Activated CD4-positive, alpha-beta T cell treated with anti-CD3 and anti-CD28 coated beads, Interleukin-2, amount 10 ng/mL, durations not matched to agents 7 days and 5 days (primary cell): ENCODE data around the gene AXL. TPM values are rescaled to one million over a fixed set of nuclear protein-coding genes. Genes with fewer than 3 reads are reported as not detected.
"Not testable (repeated sequence)": the region's sequence is repeated elsewhere in the genome, so short reads cannot be mapped to it uniquely, and the experiment has no call there.

Source experiments
- CTCF ChIA-PET: fragments of 350-600 bp; sonication (Branson Sonifier 250); formaldehyde crosslinking; loops from one replicate; lab custom pipeline; 2021; ENCODE audit warnings: antibody characterized with exemption; lab: Charles Lee
- POLR2A ChIA-PET: fragments of 350-600 bp; sonication (Branson Sonifier 250); formaldehyde crosslinking; loops from one replicate; lab custom pipeline; 2021; ENCODE audit warnings: antibody characterized with exemption; lab: Charles Lee
- DNase-seq: peaks from one replicate; pipeline ENCODE4 v3.0.0-alpha.2; 2020
- H3K27ac Mint-ChIP-seq: one replicate; pipeline ENCODE4 v1.8.0; 2021; ENCODE audit warnings: mild to moderate bottlenecking, moderate library complexity, mixed read lengths
- H3K27me3 Mint-ChIP-seq: one replicate; pipeline ENCODE4 v1.8.0; 2021; ENCODE audit warnings: mixed read lengths
- H3K36me3 Mint-ChIP-seq: one replicate; pipeline ENCODE4 v1.8.0; 2021; ENCODE audit warnings: low read depth, mixed read lengths
- H3K4me1 Mint-ChIP-seq: one replicate; pipeline ENCODE4 v1.8.0; 2021; ENCODE audit warnings: mixed read lengths
- H3K4me3 Mint-ChIP-seq: one replicate; pipeline ENCODE4 v1.8.0; 2021; ENCODE audit warnings: mild to moderate bottlenecking, moderate library complexity, mixed read lengths
- H3K9me3 Mint-ChIP-seq: one replicate; pipeline ENCODE4 v1.8.0; 2021; ENCODE audit warnings: mixed read lengths
- total RNA-seq, 2 experiments: library from RNA; stranded (reverse); gene quantifications; one replicate each; pipeline ENCODE4 v1.2.3, GENCODE V29; 2021

Gene AXL
- total RNA-seq, 2 experiments from 2014 or later: 0.06 to 0.20 TPM

GRCh38 chr19:41229338-41229737 lies 10.3 kb downstream of the AXL start:
- H3K4me1 Mint-ChIP-seq: peaks cover 16% of the 10 kb centered on the region

GRCh38 chr19:41230067-41230857 lies 11.2 kb downstream of the AXL start:
- Mint-ChIP-seq H3K27ac (no peak overlapping the region), H3K4me1 (peaks cover 16% of the 10 kb centered on the region)
- CTCF ChIA-PET: no interaction called here

More at GRCh38 chr19:41229338-41229737, 10.3 kb downstream of the AXL start:
- H3K9me3 Mint-ChIP-seq, DNase-seq, POLR2A ChIA-PET, H3K36me3 Mint-ChIP-seq, H3K27ac Mint-ChIP-seq, H3K4me3 Mint-ChIP-seq, H3K27me3 Mint-ChIP-seq: not testable (repeated sequence)
- CTCF ChIA-PET: interaction anchor here (0.8 kb wide), 1 partner anchor 134 kb away, joined by 3 read pairs; the partner anchor contains the start of gene B9D2

DNA sequence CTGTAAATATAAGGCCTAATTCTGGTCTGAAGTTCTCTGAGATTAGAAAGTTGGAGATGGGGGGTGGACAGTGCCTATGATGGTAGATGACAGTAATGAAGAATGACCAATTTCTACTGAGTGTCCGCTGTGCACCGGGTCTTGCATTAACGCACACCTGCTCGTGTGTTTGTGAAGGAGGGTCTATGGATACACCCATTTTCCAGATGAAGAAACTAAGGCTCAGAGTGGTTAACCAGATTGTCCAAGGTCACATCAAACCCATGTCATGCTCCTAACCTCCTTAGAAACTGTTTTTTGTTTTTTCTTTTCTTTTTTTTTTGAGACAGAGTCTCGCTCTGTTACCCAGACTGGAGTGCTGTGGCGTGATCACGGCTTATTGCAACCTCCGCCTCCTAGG lies 13.7 kb downstream of the AXL start:
- POLR2A ChIA-PET: no interaction called here
- Mint-ChIP-seq H3K27me3 (no peaks in the 10 kb centered on the region), H3K4me1 (peaks cover 2% of the 10 kb centered on the region), H3K36me3 (no peaks in the 10 kb centered on the region), H3K27ac (no peak overlapping the region), H3K4me3 (no peak overlapping the region), H3K9me3 (no peaks in the 10 kb centered on the region)
- CTCF ChIA-PET: interaction anchor here (1.0 kb wide), 1 partner anchor 28 kb away, joined by 5 read pairs; no protein-coding TSS in a partner anchor
- DNase-seq: no peak

More at GRCh38 chr19:41230067-41230857, 11.2 kb downstream of the AXL start:
- H3K9me3 Mint-ChIP-seq: no peaks in the 10 kb centered on the region
- no peak for DNase-seq
- POLR2A ChIA-PET: no interaction called here
- H3K27me3 Mint-ChIP-seq: peaks cover 5% of the 10 kb centered on the region
- no peaks in the 10 kb centered on the region for H3K36me3 Mint-ChIP-seq
- no peak overlapping the region for H3K4me3 Mint-ChIP-seq

DNA sequence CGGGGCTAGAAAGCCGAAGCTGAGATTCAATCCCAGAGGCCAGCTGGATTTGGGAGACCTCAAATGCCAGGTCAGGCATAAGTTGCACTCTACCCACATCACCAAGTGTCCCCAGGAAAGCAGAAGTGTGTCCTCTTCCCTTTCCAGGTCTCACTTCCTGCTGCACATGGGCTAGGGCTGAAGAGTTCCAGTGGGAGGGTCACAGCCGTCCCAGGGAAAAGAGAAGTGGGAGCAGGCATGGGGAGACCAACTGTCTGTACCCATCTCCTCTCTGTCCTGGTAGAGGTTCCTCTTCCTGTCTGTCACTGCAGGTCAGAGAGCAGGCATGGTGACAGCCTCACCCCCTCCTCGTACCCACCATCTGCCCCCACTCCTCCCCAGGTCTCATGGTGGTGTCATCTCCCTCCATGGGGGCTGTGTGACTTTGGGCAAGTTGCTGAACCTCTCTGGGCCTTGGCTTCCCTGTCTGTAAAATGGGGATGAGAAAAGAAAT lies 14.8 kb downstream of the AXL start:
- H3K27ac Mint-ChIP-seq: no peak overlapping the region
- no peaks in the 10 kb centered on the region for H3K4me1 Mint-ChIP-seq
- CTCF ChIA-PET: no interaction called here
- H3K4me3 Mint-ChIP-seq: no peak overlapping the region
- POLR2A ChIA-PET: no interaction called here
- H3K9me3 Mint-ChIP-seq: no peaks in the 10 kb centered on the region
- no peaks in the 10 kb centered on the region for H3K27me3 Mint-ChIP-seq
- no peaks in the 10 kb centered on the region for H3K36me3 Mint-ChIP-seq
- no peak for DNase-seq

GRCh38 chr19:41234512-41235168 lies 15.6 kb downstream of the AXL start:
- Mint-ChIP-seq H3K36me3 (no peaks in the 10 kb centered on the region), H3K9me3 (no peaks in the 10 kb centered on the region), H3K4me1 (no peaks in the 10 kb centered on the region), H3K27ac (no peak overlapping the region), H3K27me3 (no peaks in the 10 kb centered on the region), H3K4me3 (no peak overlapping the region)
- DNase-seq: no peak
- ChIA-PET CTCF (interaction anchor here (1.7 kb wide), 1 partner anchor 29 kb away, joined by 7 read pairs; the partner anchor contains the start of gene HNRNPUL1), POLR2A (no interaction called here)

DNA sequence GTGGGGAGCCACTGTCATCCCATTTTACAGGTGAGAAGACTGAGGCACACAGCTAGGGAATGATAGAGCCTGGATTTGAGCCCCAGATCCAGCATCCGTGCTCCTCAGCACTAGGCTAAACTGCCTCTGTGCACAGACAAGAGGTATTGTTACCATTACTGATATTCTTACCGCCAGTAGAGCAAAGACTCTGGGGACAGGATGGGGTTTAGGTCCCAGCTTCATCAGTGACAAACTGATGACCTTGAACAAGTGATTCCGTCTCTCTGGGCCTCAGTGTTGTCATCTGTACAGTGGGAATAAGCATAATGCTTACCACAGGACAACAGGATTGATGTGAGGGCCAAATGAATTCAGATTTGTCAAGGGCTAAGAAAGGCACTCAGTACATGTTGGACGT lies 16.5 kb downstream of the AXL start:
- POLR2A ChIA-PET: no interaction called here
- Mint-ChIP-seq H3K27ac (no peak overlapping the region), H3K4me3 (no peak overlapping the region)

GRCh38 chr19:41238244-41238643 lies 19.2 kb downstream of the AXL start:
- no peak for DNase-seq
- Mint-ChIP-seq H3K4me3 (no peak overlapping the region), H3K9me3 (no peaks in the 10 kb centered on the region), H3K36me3 (no peaks in the 10 kb centered on the region), H3K27me3 (no peaks in the 10 kb centered on the region), H3K4me1 (no peaks in the 10 kb centered on the region), H3K27ac (no peak overlapping the region)
- ChIA-PET POLR2A (no interaction called here), CTCF (no interaction called here)

More for the DNA sequence above, 16.5 kb downstream of the AXL start:
- H3K36me3 Mint-ChIP-seq: no peaks in the 10 kb centered on the region
- H3K4me1 Mint-ChIP-seq: no peaks in the 10 kb centered on the region
- CTCF ChIA-PET: interaction anchor here (1.7 kb wide), 1 partner anchor 28 kb away, joined by 7 read pairs; the partner anchor contains the start of gene HNRNPUL1
- H3K9me3 Mint-ChIP-seq: no peaks in the 10 kb centered on the region
- H3K27me3 Mint-ChIP-seq: no peaks in the 10 kb centered on the region
- no peak for DNase-seq

- H3K36me3 Mint-ChIP-seq: no peaks in the 10 kb centered on the region
- POLR2A ChIA-PET: no interaction called here
- no peaks in the 10 kb centered on the region for H3K4me1 Mint-ChIP-seq
- no peaks in the 10 kb centered on the region for H3K27me3 Mint-ChIP-seq
- H3K9me3 Mint-ChIP-seq: no peaks in the 10 kb centered on the region
- H3K27ac Mint-ChIP-seq: no peak overlapping the region
- CTCF ChIA-PET: no interaction called here
- no peak for DNase-seq
- H3K4me3 Mint-ChIP-seq: no peak overlapping the region
Measured at GRCh38 chr19:41239363-41239762, 20.3 kb downstream of the AXL start.

DNA sequence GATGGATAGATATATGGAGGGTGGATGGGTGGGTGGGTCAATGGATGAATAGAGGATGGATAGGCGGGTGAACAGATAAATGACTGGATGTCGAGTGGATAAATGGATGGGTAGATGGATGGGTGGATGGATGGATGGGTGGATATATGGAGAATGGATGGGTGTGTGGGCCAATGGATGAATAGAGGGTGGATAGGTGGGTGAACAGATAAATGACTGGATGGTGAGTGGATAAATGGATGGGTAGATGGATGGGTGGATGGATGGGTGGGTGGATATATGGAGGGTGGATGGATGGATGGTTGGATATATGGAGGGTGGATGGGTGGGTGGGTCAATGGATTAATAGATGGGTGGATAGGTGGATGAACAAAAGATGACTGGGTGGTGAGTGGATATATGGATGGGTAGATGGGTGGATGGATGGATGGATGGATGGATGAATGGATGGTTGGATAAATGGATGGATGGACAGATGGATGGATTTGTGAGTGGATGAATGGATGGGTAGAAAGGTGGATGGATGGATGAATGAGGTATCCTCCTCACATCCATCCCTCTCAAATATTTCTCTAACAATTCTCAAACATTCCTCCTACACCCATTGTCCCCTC lies 21.0 kb downstream of the AXL start:
- no peaks in the 10 kb centered on the region for H3K36me3 Mint-ChIP-seq
- H3K27ac Mint-ChIP-seq: no peak overlapping the region
- DNase-seq: no peak
- H3K4me3 Mint-ChIP-seq: no peak overlapping the region
- no peaks in the 10 kb centered on the region for H3K4me1 Mint-ChIP-seq
- CTCF ChIA-PET: no interaction called here
- POLR2A ChIA-PET: no interaction called here
- no peaks in the 10 kb centered on the region for H3K9me3 Mint-ChIP-seq
- no peaks in the 10 kb centered on the region for H3K27me3 Mint-ChIP-seq

DNA sequence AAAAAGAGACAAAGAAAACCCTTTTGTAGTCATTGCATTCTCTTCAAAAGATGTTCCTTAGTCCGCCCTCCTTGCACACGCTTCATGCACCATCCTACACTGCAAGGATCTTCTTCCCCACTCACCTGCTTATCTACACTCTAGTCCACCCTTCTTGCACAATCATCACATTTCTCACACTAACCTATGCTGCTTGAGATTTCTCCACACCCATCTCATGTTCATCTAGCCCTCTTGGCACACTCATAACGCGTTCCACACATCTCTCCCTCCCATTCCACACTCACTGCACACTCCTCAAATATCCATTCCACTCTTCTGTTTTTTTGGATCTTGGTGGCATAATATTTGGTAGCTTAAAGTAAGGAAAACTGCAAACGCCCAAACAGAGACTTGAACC lies 22.8 kb downstream of the AXL start:
- ChIA-PET POLR2A (no interaction called here), CTCF (no interaction called here)
- Mint-ChIP-seq H3K27me3 (no peaks in the 10 kb centered on the region), H3K9me3 (no peaks in the 10 kb centered on the region), H3K4me3 (no peak overlapping the region), H3K36me3 (no peaks in the 10 kb centered on the region), H3K27ac (no peak overlapping the region), H3K4me1 (no peaks in the 10 kb centered on the region)
- no peak for DNase-seq

DNA sequence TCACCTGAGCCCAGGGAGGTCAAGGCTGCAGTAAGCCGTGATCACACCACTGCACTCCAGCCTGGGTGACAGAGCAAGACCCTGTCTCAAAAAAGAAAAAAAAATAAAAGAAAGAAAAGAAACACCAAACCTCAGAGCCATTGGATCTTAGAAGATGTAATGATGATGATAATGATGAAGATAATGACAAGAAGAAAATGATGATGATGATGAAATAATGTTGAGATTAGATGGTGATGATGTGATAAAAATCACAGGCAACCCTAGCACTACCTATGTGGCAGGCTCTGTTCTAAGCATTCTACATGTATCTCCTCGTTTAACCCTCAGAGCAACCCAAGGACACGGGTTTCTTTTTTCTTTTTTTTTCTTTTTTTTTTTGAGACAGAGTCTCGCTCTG lies 25.1 kb downstream of the AXL start:
- ChIA-PET POLR2A (no interaction called here), CTCF (interaction anchor here (0.6 kb wide), 2 partner anchors 45 to 616 kb away, joined by 3 to 4 read pairs; partner anchors contain the start of gene RPS19)
- Mint-ChIP-seq H3K9me3 (no peaks in the 10 kb centered on the region), H3K4me1 (no peaks in the 10 kb centered on the region), H3K27me3 (no peaks in the 10 kb centered on the region), H3K36me3 (no peaks in the 10 kb centered on the region), H3K27ac (no peak overlapping the region), H3K4me3 (no peak overlapping the region)
- DNase-seq: no peak

- no peaks in the 10 kb centered on the region for H3K4me1 Mint-ChIP-seq
- CTCF ChIA-PET: interaction anchor here (0.6 to 1.7 kb wide), 3 partner anchors 17 to 133 kb away, joined by 4 read pairs; no protein-coding TSS in a partner anchor
- H3K27ac Mint-ChIP-seq: no peak overlapping the region
- POLR2A ChIA-PET: no interaction called here
- no peaks in the 10 kb centered on the region for H3K27me3 Mint-ChIP-seq
- no peak overlapping the region for H3K4me3 Mint-ChIP-seq
- no peak for DNase-seq
- H3K36me3 Mint-ChIP-seq: no peaks in the 10 kb centered on the region
- no peaks in the 10 kb centered on the region for H3K9me3 Mint-ChIP-seq
Measured at GRCh38 chr19:41245843-41246242, 26.8 kb downstream of the AXL start.
